Measurements from ENCODE around the gene ACY1. TPM values are rescaled to one million over a fixed set of nuclear protein-coding genes. Genes with fewer than 3 reads are reported as not detected.

Gene ACY1
- total and polyA plus RNA-seq, 10 of the 15 experiments (the other 5 are each of a cell fraction or from before 2014, with no cell fraction given): 18.5 to 42.2 (median 27.8) TPM

GRCh38 chr3:51998774-51999173 is 15.4 kb downstream of the ACY1 start:
- ChIA-PET SMC1A (ENCODE audit: uncharacterized antibody, unreplicated experiment) (interaction anchor here (0.9 to 1.3 kb wide), 4 partner anchors 55 to 341 kb away, joined by 3 read pairs; partner anchors contain the start of gene RRP9), CTCF (interaction anchor here (0.9 to 1.5 kb wide), 7 partner anchors 12 to 156 kb away, joined by 3 to 6 read pairs (median 3); partner anchors contain the start of gene RRP9), RAD21 (ENCODE audit: unreplicated experiment) (interaction anchor here (0.7 to 1.8 kb wide), 2 partner anchors 38 to 54 kb away, joined by 3 to 10 read pairs; no protein-coding TSS in a partner anchor), POLR2A (interaction anchor here (1.4 kb wide), 1 partner anchor 57 kb away, joined by 3 read pairs; the partner anchor contains the start of gene DUSP7)
- H3K9ac ChIP-seq (ENCODE audit: control insufficient read depth, insufficient read depth, low read length): no peak overlapping the region
- H3K4me2 ChIP-seq (ENCODE audit: control insufficient read depth, insufficient read depth): no peak overlapping the region
- DNase-seq (ENCODE audit: low read depth, low spot score) (no peak), FAIRE-seq (no peak), ATAC-seq (no peak)
- H3K79me2 ChIP-seq (ENCODE audit: control insufficient read depth, insufficient read depth, low read length): peaks cover 19% of the 10 kb centered on the region
- no TSS peak for BruUV-seq (replicated peaks)
- peaks cover 14% of the 10 kb centered on the region for H3K4me1 ChIP-seq (ENCODE audit: control insufficient read depth, insufficient read depth, low read length)
- 38% methylated on average over 7 of the region's 7 CpGs for WGBS (ENCODE audit: insufficient coverage, insufficient replicate concordance, low lambda C conversion rate, missing lambda C conversion rate)
- TF ChIP-seq TAF1 (IDR thresholded peaks at IDR 0.05; ENCODE audit: borderline replicate concordance, low read depth, low read length) (no peak), EP300 (IDR thresholded peaks at IDR 0.05; ENCODE audit: borderline replicate concordance in 1 of 2, control insufficient read depth in 1 of 2, low read depth in 2 of 2, low read length in 2 of 2) (no peak), MLLT1 (IDR thresholded peaks at IDR 0.05) (no peak), NFXL1 (IDR thresholded peaks at IDR 0.05; ENCODE audit: borderline replicate concordance) (no peak), CHD2 (IDR thresholded peaks at IDR 0.05; ENCODE audit: borderline replicate concordance, low read depth, low read length) (no peak), NKRF (conservative IDR thresholded peaks at IDR 0.05) (no peak), RELA (IDR thresholded peaks at IDR 0.05; ENCODE audit: borderline replicate concordance, partially characterized antibody) (no peak), ZNF622 (IDR thresholded peaks at IDR 0.05) (no peak)
- intact Hi-C loops (cut with micrococcal nuclease; ENCODE audit: unreplicated experiment): no loop called here
- no peak overlapping the region for H2AFZ ChIP-seq (ENCODE audit: control insufficient read depth, low read depth, low read length)
- H3K36me3 ChIP-seq (ENCODE audit: control insufficient read depth in 2 of 2, insufficient read depth in 2 of 2, low read length in 1 of 2): peaks cover 7 to 10% of the 10 kb centered on the region in 2 experiments
- no peak overlapping the region for H3K4me3 ChIP-seq
- no peaks in the 10 kb centered on the region; a peak in 1 of 4 replicates for H3K27me3 ChIP-seq (replicated peaks in 1 of 2; ENCODE audit: control insufficient read depth in 2 of 2, insufficient read depth in 2 of 2, low read length in 1 of 2)
- H4K20me1 ChIP-seq (ENCODE audit: control insufficient read depth, insufficient read depth): no peaks in the 10 kb centered on the region
- in situ Hi-C loops (cut with MboI): no loop called here
- H3K9me3 ChIP-seq (replicated peaks; ENCODE audit: control insufficient read depth, insufficient read depth, low read length): no peaks in the 10 kb centered on the region
- no peak overlapping the region for H3K27ac ChIP-seq (ENCODE audit: control insufficient read depth, insufficient read depth)

All from GM12878 (cell line).